GM12878 (cell line): Measurements from ENCODE around the gene CSTB. TPM values are rescaled to one million over a fixed set of nuclear protein-coding genes. Genes with fewer than 3 reads are reported as not detected.
A peak's percentile ranks its signal among the peaks of the same experiment; 100 is the strongest.

Experiments used
- ATAC-seq: fragments of 200-7000 bp; cut with Tn5 transposase; 3 replicates; pipeline ENCODE4 v1.9.1; 2020; ENCODE audit warnings: mild to moderate bottlenecking, moderate library complexity
- BruUV-seq: library from RNA; stranded (reverse); fragments of 400-500 nt; replicated peaks from 2 replicates; lab custom pipeline; 2021; lab: Mats Ljungman, UMichigan
- CTCF ChIA-PET: fragments of 300-600 bp; sonication (Branson Sonifier 250); formaldehyde crosslinking; extraction: SDS; loops from one replicate; lab custom pipeline; 2021; ENCODE audit warnings: inconsistent platforms; lab: Yijun Ruan, JAX
- POLR2A ChIA-PET: fragments of 350-600 bp; formaldehyde crosslinking; extraction: SDS; loops from one replicate; lab custom pipeline; 2021; ENCODE audit warnings: inconsistent platforms; lab: Charles Lee
- RAD21 ChIA-PET: fragments of 300-600 bp; sonication (Branson Sonifier 250); formaldehyde crosslinking; loops from one replicate; lab custom pipeline; 2023; ENCODE audit warnings: antibody characterized with exemption; ENCODE audit not compliant: unreplicated experiment; lab: Charles Lee
- SMC1A ChIA-PET: fragments of 300-600 bp; sonication (Branson Sonifier 250); formaldehyde crosslinking; loops from one replicate; lab custom pipeline; 2023; ENCODE audit not compliant: unreplicated experiment, uncharacterized antibody; lab: Charles Lee
- DNase-seq: peaks from one replicate; pipeline ENCODE4 v3.0.0-alpha.2; 2011; ENCODE audit warnings: low read depth, low spot score
- FAIRE-seq: peaks from 3 replicates; lab custom pipeline; 2011; peaks lifted over from hg19 to GRCh38; lab: Jason Lieb, UNC
- H2AFZ ChIP-seq: 2 replicates; pipeline ENCODE4 v1.6.0; 2011; ENCODE audit warnings: low read depth, low read length, control low read depth; ENCODE audit not compliant: control insufficient read depth
- H3K27ac ChIP-seq: 2 replicates; pipeline ENCODE4 v1.5.1; 2011; ENCODE audit warnings: control low read depth; ENCODE audit not compliant: control insufficient read depth, insufficient read depth
- H3K27me3 ChIP-seq, 2 experiments: replicated peaks in 1 of 2; 2 replicates each; pipeline versions ENCODE4 v1.6.0 to v1.6.1; 2011; ENCODE audit warnings: low read length in 1 of 2; ENCODE audit not compliant: control insufficient read depth in 2 of 2, insufficient read depth in 2 of 2
- H3K36me3 ChIP-seq, 2 experiments: 2 replicates each; pipeline ENCODE4 v1.5.1; 2011; ENCODE audit warnings: low read length in 1 of 2; ENCODE audit not compliant: control insufficient read depth in 2 of 2, insufficient read depth in 2 of 2
- H3K4me1 ChIP-seq: 2 replicates; pipeline ENCODE4 v1.6.1; 2011; ENCODE audit warnings: mild to moderate bottlenecking, low read length, moderate library complexity, mixed read lengths; ENCODE audit not compliant: control insufficient read depth, insufficient read depth
- H3K4me2 ChIP-seq: 2 replicates; pipeline ENCODE4 v1.6.0; 2011; ENCODE audit warnings: control low read depth; ENCODE audit not compliant: control insufficient read depth, insufficient read depth
- H3K4me3 ChIP-seq: fragments of 200-600 bp; sonication (generic); 2 replicates; pipeline ENCODE4 v1.5.1; 2016
- H3K79me2 ChIP-seq: 2 replicates; pipeline ENCODE4 v1.6.0; 2011; ENCODE audit warnings: low read length; ENCODE audit not compliant: control insufficient read depth, insufficient read depth
- H3K9ac ChIP-seq: 2 replicates; pipeline ENCODE4 v1.8.0; 2011; ENCODE audit warnings: low read length, control low read depth, mixed read lengths; ENCODE audit not compliant: control insufficient read depth, insufficient read depth
- H3K9me3 ChIP-seq: replicated peaks from 3 replicates; pipeline ENCODE4 v1.5.1; 2011; ENCODE audit warnings: mild to moderate bottlenecking, low read length; ENCODE audit not compliant: control insufficient read depth, insufficient read depth
- H4K20me1 ChIP-seq: 2 replicates; pipeline ENCODE4 v1.6.0; 2011; ENCODE audit not compliant: control insufficient read depth, insufficient read depth
- CTCF ChIP-seq, 3 experiments: IDR thresholded peaks in 2 of 3; conservative IDR thresholded peaks in 1 of 3; 2 replicates each; pipeline ENCODE4 v1.5.1; 2011; ENCODE audit warnings: low read depth in 3 of 3, low read length in 3 of 3, mild to moderate bottlenecking in 3 of 3, control low read depth in 2 of 3, moderate library complexity in 2 of 3, inconsistent platforms in 1 of 3, mixed read lengths in 1 of 3; ENCODE audit not compliant: control insufficient read depth in 2 of 3, insufficient read depth in 1 of 3; ENCODE audit errors: extremely low read depth in 1 of 3
- HDAC2 ChIP-seq: fragments of 200-600 bp; sonication (generic); IDR thresholded peaks from 2 replicates; pipeline ENCODE4 v1.6.1; 2017
- POLR2A ChIP-seq: IDR thresholded peaks from 2 replicates; pipeline ENCODE4 v1.6.1; 2011; ENCODE audit warnings: low read depth, mild to moderate bottlenecking, low read length
- RCOR1 ChIP-seq: conservative IDR thresholded peaks from 2 replicates; pipeline ENCODE4 v1.6.1; 2012; ENCODE audit warnings: low read depth, low read length, improper control_type of control experiment
- SRF ChIP-seq, 2 experiments: IDR thresholded peaks; 2 replicates each; pipeline ENCODE4 v1.6.1; 2011; ENCODE audit warnings: low read depth in 2 of 2, low read length in 2 of 2, mild to moderate bottlenecking in 1 of 2, moderate library complexity in 1 of 2
- USF2 ChIP-seq: IDR thresholded peaks from 2 replicates; pipeline ENCODE4 v1.6.1; 2011; ENCODE audit warnings: low read depth, low read length, improper control_type of control experiment, borderline replicate concordance
- WGBS: methylation state at CpG from one replicate; pipeline ENCODE4 v1.1.6; 2016; ENCODE audit warnings: low lambda C conversion rate; ENCODE audit not compliant: insufficient replicate concordance, insufficient coverage; ENCODE audit errors: missing lambda C conversion rate; 5-methylcytosine and 5-hydroxymethylcytosine counted together
- in situ Hi-C: fragments of 300-500 bp; cut with MboI; formaldehyde crosslinking; loops from 9 replicates; pipeline ENCODE4 v1.14.3; 2018; ENCODE audit warnings: mixed read lengths
- intact Hi-C: fragments of 100-400 bp; cut with micrococcal nuclease; formaldehyde crosslinking; loops from one replicate; pipeline ENCODE4 v1.14.2; 2022; ENCODE audit not compliant: unreplicated experiment
- polyA plus RNA-seq, 11 experiments: library from polyadenylated mRNA; depleted of rRNA in 4 of 11; unstranded in 6 of 11; stranded (reverse) in 5 of 11; fragments of >200 nt; fragmentation: Nextera tagmentation in 4 of 11; fragmentation: Illumina TruSeq in 1 of 11; extraction: Ambion mirVana in 4 of 11; extraction: Trizol in 1 of 11; gene quantifications; 1 replicate in 1 of 11; 2 replicates in 10 of 11; pipeline versions ENCODE4 v1.2.1 to v1.2.3, GENCODE V29; 2011 to 2016; ENCODE audit warnings: inconsistent platforms in 2 of 11, missing spikeins in 2 of 11, low read depth in 1 of 11
- total RNA-seq, 4 experiments: library from RNA; depleted of rRNA in 3 of 4; stranded (reverse); fragments of >200 nt in 3 of 4; fragmentation: Illumina TruSeq in 1 of 4; extraction: Trizol in 1 of 4; gene quantifications; 2 replicates each; pipeline versions ENCODE4 v1.2.1 to v1.2.3, GENCODE V29; 2013 to 2021

CSTB gene
- total and polyA plus RNA-seq, 10 of the 15 experiments (the other 5 are each of a cell fraction or from before 2014, with no cell fraction given) = 12.5 to 82.7 (median 41.9) TPM

GRCh38 chr21:43728154-43728466, 48.0 kb downstream of the CSTB start (continued):
- TF ChIP-seq USF2 (no peak), RCOR1 (no peak)

- WGBS = 90% methylated on average over 10 of the region's 10 CpGs
- Histone ChIP-seq H3K27ac (peak overlapping the region; percentile 49), H3K9me3 (no peaks in the 10 kb centered on the region), H3K79me2 (peaks cover 57% of the 10 kb centered on the region), H3K27me3 (no peaks in the 10 kb centered on the region), H3K4me3 (peak overlapping the region; percentile 80), H3K36me3 (peaks cover 4 to 9% of the 10 kb centered on the region in 2 experiments; a peak in 3 of 4 replicates)
- intact Hi-C loops = loop anchor here (5.0 kb wide), 2 partner anchors 50 to 115 kb away; partner anchors contain the start of gene CSTB
- FAIRE-seq (no peak), DNase-seq (no peak), ATAC-seq (no peak)
- RAD21 ChIA-PET = interaction anchor here (0.7 to 2.0 kb wide), 6 partner anchors 8 to 285 kb away, joined by 3 to 16 read pairs (median 5); no protein-coding TSS in a partner anchor
- SMC1A ChIA-PET = interaction anchor here (1.1 to 2.9 kb wide), 6 partner anchors 9 to 66 kb away, joined by 3 to 18 read pairs (median 6); partner anchors contain the start of gene RRP1
- TF ChIP-seq CTCF (IDR thresholded peaks at IDR 0.05 in 2 of 3, conservative IDR thresholded peaks at IDR 0.05 in 1 of 3; ENCODE audit: control insufficient read depth in 2 of 3, extremely low read depth in 1 of 3, insufficient read depth in 1 of 3, low read depth in 3 of 3, low read length in 3 of 3) (peak in 1 of 3 experiments; percentile 9; a peak in 2 of 6 replicates), HDAC2 (no peak), SRF (IDR thresholded peaks at IDR 0.05; ENCODE audit: low read depth in 2 of 2, low read length in 2 of 2) (no peak), POLR2A (0 out of 2 replicates have a peak, but pooled peaks have one; percentile 23)
- TF ChIP-seq, all 136 proteins: peak for 2
- Histone ChIP-seq H2AFZ (no peak overlapping the region), H3K9ac (no peak overlapping the region), H4K20me1 (no peaks in the 10 kb centered on the region; the same call in 1 of the 2 replicates), H3K4me1 (peaks cover 50% of the 10 kb centered on the region), H3K4me2 (peak overlapping the region; percentile 71)
- in situ Hi-C loops = no loop called here
- BruUV-seq = no TSS peak
- POLR2A ChIA-PET = interaction anchor here (0.5 to 1.8 kb wide), 6 partner anchors 8 to 63 kb away, joined by 4 to 8 read pairs (median 4); no protein-coding TSS in a partner anchor
- CTCF ChIA-PET = interaction anchor here (0.7 to 3.7 kb wide), 12 partner anchors 8 to 82 kb away, joined by 3 to 18 read pairs (median 4); partner anchors contain the start of gene PDXK
Measured at GRCh38 chr21:43727519-43728153, 48.5 kb downstream of the CSTB start.
